ENCODE measurements around the gene CRYM. TPM values are rescaled to one million over a fixed set of nuclear protein-coding genes. Genes with fewer than 3 reads are reported as not detected.
"Not testable (repeated sequence)": the region's sequence is repeated elsewhere in the genome, so short reads cannot be mapped to it uniquely, and the experiment has no call there.

Gene CRYM
- total RNA-seq, 1 experiment from 2014 or later: not detected

GRCh38 chr16:21253470-21253869 lies 24.6 kb downstream of the CRYM start:
- intact Hi-C loops (cut with micrococcal nuclease; ENCODE audit: unreplicated experiment): no loop called here
- ChIA-PET POLR2A (ENCODE audit: low non-redundant PET) (no interaction called here), CTCF (no interaction called here)
- TF ChIP-seq CTCF (conservative IDR thresholded peaks at IDR 0.05; ENCODE audit: low read depth, low read length): no peak
- TF ChIP-seq EZH2 (IDR thresholded peaks at IDR 0.05; ENCODE audit: borderline replicate concordance, low read depth, low read length, poor library complexity, severe bottlenecking): no peak
- Histone ChIP-seq H3K4me1 (ENCODE audit: insufficient read depth, low read length, poor library complexity, severe bottlenecking) (no peaks in the 10 kb centered on the region), H3K9me3 (ENCODE audit: low read depth, low read length, poor library complexity, severe bottlenecking) (no peaks in the 10 kb centered on the region), H3K27me3 (replicated peaks; ENCODE audit: insufficient read depth, low read depth, low read length, poor library complexity) (peaks cover 52% of the 10 kb centered on the region), H3K4me3 (ENCODE audit: low read depth, low read length, poor library complexity, severe bottlenecking) (no peak overlapping the region), H3K27ac (ENCODE audit: low read depth, low read length, poor library complexity, severe bottlenecking) (no peak overlapping the region), H3K36me3 (ENCODE audit: insufficient read depth, low read length, poor library complexity, severe bottlenecking) (no peaks in the 10 kb centered on the region)
- no peak for DNase-seq (ENCODE audit: low spot score)
- BruUV-seq (replicated peaks): no TSS peak

GRCh38 chr16:21250072-21250923 lies 27.8 kb downstream of the CRYM start:
- TF ChIP-seq CTCF (conservative IDR thresholded peaks at IDR 0.05; ENCODE audit: low read depth, low read length) (no peak), EZH2 (IDR thresholded peaks at IDR 0.05; ENCODE audit: borderline replicate concordance, low read depth, low read length, poor library complexity, severe bottlenecking) (no peak)
- H3K4me1 ChIP-seq (ENCODE audit: insufficient read depth, low read length, poor library complexity, severe bottlenecking): no peaks in the 10 kb centered on the region
- no peaks in the 10 kb centered on the region for H3K36me3 ChIP-seq (ENCODE audit: insufficient read depth, low read length, poor library complexity, severe bottlenecking)
- ChIA-PET POLR2A (ENCODE audit: low non-redundant PET) (no interaction called here), CTCF (no interaction called here)
- H3K27ac ChIP-seq (ENCODE audit: low read depth, low read length, poor library complexity, severe bottlenecking): no peak overlapping the region
- H3K4me3 ChIP-seq (ENCODE audit: low read depth, low read length, poor library complexity, severe bottlenecking): no peak overlapping the region
- no peaks in the 10 kb centered on the region for H3K9me3 ChIP-seq (ENCODE audit: low read depth, low read length, poor library complexity, severe bottlenecking)
- no TSS peak for BruUV-seq (replicated peaks)
- intact Hi-C loops (cut with micrococcal nuclease; ENCODE audit: unreplicated experiment): no loop called here
- peaks cover 69% of the 10 kb centered on the region for H3K27me3 ChIP-seq (replicated peaks; ENCODE audit: insufficient read depth, low read depth, low read length, poor library complexity)
- DNase-seq (ENCODE audit: low spot score): no peak

DNA sequence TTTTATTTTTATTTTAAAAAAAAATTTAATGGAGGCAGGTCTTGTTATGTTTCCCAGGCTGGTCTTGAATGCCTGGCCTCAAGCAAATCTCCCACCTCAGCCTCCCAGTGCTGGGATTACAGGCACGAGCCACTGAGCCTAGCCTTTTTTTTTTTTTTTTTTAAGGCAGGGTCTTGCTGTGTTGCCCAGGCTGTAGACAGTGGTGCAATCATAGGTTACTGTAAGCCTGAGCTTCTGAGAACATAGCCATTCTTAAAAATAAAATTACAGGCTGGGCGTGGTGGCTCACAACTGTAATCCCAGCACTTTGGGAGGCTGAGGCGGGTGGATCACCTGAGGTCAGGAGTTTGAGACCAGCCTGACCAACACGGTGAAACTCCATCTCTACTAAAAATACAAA lies 29.9 kb downstream of the CRYM start:
- H3K27ac ChIP-seq (ENCODE audit: low read depth, low read length, poor library complexity, severe bottlenecking); H3K4me3 ChIP-seq (ENCODE audit: low read depth, low read length, poor library complexity, severe bottlenecking); H3K9me3 ChIP-seq (ENCODE audit: low read depth, low read length, poor library complexity, severe bottlenecking); intact Hi-C loops (cut with micrococcal nuclease; ENCODE audit: unreplicated experiment); DNase-seq (ENCODE audit: low spot score); H3K36me3 ChIP-seq (ENCODE audit: insufficient read depth, low read length, poor library complexity, severe bottlenecking); H3K4me1 ChIP-seq (ENCODE audit: insufficient read depth, low read length, poor library complexity, severe bottlenecking); CTCF ChIA-PET; POLR2A ChIA-PET (ENCODE audit: low non-redundant PET); BruUV-seq (replicated peaks): not testable (repeated sequence)
- H3K27me3 ChIP-seq (replicated peaks; ENCODE audit: insufficient read depth, low read depth, low read length, poor library complexity): peaks cover 69% of the 10 kb centered on the region
